ENCODE data around the gene OPCML.

OPCML gene

DNA sequence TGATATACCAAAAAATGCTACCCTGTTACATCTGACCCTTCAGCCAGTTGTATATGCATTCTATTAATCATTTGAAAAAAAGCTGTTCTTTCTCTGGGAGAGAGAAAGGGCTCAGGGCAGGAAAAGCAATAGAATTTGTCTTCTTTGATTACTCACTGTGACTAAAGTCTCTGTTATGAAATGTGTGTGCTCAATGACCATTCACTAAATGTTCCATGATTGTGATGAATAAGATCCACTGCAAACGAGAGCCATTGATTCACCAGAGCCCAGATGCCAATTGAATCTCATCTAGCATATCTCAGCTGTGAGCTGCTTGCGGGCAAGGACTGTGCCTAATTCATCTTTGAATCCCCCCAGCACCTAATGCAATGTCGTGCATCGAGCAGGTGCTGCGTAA lies 184.3 kb downstream of the OPCML start:
- DNase-seq, result no peak

DNA sequence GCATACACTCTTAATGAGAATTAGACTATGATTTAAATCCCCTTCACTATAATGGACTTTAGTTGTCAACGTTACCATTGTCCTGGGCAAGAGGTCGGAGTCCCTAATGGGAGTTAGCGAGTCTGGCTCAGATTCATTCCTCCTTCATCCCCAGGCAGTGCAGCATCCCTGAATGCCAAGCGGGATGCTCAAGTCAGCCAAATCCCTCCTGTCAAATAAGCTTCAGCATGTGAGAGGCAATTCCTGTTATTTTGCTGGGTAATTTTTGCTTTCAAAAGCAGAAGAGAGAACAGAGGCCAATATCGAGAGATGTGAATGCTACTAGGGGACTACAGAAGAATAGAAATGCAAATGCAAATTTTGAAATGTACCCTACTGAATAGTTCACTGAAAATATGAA lies 186.2 kb downstream of the OPCML start:
- no peak for DNase-seq

DNA sequence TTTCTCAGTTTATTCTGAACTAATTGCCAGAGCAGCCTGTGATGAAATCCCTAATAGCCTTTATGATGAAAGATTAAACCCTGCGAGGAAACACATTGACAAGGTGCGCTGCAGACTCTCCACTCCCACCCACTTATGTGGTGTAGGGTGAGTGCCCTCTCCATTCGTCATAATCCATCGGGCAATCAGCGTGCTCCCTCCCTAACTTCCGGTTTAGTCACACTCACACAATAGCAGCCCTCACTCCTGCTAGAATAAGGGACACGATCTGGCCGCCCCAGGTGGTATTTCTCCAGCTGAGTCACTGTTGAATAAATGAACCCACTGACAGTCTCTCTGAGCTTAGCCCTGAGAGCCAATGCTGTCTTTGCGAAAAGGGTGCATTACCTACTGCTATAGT lies 188.3 kb downstream of the OPCML start:
- DNase-seq, result no peak

DNA sequence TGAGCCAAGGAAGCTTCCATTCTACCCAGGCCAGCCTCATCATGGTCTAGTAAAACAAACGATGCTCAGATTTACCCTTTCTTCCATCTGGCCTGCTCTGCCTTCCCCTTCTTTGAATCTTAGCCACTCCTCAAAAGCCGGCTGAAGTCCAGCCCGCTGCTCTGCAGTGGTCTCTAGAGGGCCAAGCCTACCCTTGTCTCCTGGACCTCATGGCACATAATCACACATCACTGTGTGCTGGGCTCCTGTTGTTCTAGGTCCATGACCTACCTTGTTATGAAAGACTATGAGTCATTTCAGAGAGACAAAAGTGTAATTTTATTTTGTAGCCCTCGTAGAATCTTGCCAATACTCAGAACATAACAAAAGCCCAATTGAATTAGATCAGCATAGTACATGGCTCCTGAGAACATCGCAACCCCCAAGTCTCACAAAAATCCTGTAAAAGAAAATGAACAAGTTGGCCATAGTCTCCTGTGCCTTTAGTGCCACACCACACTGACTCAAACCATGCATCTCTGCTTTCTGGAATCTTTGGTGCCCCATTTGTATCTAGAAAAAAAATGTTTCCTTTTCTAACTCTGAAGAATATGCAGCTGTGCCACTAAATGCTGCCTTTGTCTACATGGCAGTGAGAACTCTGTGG lies 192.7 kb downstream of the OPCML start:
- DNase-seq, result no peak

DNA sequence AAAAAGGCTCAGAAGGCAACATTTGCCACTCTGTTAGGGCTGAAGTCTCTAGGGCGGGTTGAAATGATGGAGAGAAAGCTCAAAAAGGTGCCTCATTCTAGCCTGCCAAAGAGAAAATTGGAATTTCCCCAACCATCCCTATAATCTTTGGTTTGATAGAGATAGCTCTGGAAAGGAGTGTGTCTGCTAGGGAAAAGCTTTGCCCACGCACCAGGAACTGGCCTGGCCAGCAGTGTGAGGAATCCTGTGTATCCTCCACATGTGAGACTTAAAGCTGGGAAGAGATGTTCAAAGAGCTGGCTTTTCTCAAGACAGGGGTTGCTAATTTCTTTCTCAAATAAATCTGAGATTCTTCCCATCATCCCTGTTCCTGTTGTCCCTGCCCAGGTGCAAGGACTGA lies 193.7 kb downstream of the OPCML start:
- DNase-seq, result no peak

DNA sequence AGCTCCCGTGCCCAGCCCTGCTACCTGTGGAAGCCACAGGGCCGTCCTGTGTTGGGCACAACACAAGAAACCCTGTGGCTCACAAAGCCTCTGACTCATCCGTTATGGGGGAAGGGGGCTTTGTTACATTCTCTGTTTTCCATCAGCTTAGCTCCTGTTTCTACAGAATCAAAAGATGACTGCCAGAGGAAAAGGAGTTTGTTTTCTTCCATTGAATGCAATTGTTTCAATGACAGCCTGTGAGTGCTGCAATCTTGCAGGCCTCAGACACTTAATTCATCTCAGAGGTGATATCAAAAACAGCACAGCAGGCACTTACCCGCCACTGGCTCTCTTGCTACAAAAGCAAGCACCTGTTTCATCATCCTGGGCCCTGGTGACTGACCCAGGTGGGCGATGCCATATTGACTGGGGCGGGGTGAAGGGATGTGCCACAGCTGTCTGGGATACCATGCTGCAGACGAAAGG lies 194.3 kb downstream of the OPCML start:
- no peak for DNase-seq

DNA sequence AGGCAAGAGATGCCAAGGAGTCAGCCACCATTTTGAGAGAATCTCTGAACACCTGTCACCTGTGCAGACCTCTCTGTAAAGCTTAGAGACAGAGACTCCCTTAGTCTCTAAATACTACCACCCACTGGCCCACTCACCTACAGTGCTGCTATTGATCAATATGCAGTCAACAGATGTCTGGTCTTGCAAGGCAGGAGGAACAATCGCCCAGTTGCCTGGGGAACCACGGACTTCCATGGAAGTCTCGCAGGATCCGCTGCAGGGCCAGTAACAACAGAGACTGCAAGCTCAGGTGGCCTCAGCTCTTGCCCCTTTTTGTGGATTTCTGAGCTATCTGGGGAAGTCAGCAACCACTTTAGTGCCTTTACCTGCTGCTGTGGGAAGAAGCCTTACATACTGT lies 195.1 kb downstream of the OPCML start:
- no peak for DNase-seq

DNA sequence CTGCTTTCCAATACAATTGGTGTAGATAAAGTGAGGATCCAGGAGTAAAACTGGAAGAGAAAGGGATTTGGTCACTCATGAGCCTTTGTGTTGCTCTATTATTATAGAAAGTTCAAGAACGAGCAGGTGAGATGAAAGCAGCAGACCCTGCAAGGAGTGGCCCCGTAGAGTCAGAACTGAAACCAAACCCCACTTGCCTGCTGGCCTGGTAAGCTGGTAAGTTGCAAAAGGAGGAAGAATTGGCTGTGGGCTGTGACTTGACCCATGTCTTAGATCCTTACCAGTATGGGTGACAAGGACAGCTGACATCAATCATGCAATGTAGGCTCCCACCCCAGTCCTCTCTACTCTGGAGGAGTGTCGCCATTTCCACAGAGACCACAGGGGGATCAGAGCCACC lies 201.3 kb downstream of the OPCML start:
- no peak for DNase-seq

DNA sequence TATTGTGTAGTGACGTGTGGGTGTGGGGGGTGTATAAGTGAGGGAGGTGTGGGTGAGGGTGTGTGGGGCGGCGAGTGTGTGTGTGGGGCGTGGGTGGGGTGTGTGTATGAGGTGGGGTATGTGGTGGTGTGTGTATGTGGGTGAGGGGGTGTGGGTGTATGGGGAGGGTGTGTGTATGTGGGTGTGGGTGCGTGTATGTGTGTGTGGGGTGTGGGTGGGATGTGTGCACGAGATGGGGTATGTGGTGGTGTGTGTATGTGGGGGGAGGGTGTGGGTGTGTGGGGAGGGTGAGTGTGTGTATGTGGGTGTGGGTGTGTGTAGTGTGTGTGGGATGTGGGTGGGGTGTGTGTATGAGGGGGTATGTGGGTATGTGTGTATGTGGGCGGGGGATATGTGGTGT lies 205.5 kb downstream of the OPCML start:
- DNase-seq, result no peak

DNA sequence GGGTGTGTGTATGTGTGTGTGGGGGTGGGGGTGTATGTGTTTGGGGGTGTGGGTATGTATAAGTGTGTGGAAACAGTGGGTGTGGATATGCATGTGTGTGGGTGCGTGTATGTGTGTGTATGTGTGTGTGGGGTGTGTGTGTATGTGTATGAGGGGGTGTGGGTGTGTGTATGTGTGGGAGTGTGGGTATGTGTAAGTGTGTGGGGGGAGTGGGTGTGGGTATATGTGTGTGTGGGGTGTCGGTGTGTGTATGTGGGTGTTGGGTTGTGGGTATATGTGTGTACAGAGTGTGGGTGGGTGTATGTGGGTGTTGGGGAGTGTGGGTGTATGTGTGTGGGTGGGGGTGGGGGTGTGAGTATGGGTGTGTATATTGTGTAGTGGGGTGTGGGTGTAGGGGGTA lies 206.0 kb downstream of the OPCML start:
- no peak for DNase-seq

DNA sequence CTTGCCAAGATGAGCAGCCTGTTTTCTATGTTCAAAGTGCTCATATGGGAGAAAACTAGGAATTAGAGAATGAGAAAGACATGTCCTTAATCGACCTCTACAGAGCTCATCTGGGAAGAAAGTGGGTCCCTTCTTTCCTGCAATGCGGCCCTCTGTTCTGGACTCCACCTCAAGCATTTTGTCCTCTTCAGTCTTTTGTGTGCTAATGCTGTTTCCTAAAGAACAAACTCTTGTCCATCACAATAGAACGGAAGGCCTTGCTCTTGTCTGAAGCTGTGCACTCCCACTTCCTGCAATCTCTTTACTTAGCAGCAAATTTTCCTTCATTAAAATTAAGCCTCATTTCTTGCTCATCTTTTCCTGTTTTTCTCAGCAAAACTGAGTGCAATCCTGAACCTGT lies 206.6 kb downstream of the OPCML start:
- DNase-seq, result no peak

DNA sequence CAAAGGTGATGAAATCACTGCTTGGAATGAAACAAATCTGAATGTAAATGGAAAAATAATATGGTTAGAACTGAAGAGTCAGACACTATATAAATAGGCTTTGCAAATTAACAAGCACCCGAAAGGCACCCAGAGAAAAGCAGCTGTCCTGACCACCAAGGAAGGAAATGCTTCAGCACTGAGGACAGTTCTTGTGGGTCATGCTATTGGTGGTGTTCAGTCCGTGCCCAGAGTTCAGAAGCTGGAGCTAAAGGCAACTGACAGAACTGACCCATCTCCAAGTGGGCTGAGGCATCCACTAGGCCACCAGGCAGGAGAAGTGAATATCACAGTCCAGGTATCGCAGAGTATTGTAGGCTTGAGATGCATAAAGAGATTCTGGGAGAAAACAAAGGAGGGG lies 208.9 kb downstream of the OPCML start:
- no peak for DNase-seq

DNA sequence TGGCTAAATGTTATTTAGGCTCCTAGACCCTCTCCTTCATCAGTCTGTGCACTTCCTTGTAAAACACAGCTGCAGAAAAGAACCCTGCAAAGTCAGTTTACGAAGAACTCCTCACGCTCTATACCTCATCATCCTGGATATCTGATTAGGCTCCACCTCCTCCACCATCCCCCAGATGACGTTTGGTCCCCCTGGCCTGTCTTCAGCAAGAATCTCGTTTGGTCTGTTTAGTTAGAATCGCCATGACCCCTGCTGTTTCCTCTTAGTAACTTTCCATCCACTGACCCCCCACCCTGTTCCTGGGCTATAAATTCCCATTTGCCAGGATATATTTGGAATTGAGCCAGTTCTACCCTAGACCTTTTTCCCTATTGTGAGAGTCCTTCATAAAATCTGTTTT lies 214.1 kb downstream of the OPCML start:
- DNase-seq, result no peak

DNA sequence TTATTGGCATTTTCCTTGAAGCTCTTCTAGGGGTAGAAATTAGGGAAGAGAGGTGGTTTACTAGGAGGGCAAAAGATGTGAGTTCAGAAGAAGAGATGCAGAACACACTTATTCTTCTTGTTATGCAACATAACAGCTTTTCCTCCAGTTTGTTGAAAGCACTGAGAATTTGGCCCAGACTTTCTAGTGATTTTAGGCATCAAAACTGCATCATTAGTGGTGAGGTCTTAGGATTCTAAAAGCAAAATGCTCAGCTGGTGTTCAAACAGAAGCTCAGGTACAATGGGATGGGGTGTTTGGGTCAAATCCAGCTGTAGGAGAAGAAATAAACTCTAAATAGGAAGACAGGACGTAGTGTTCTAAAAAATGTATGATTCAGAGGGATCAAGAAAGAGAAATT lies 221.1 kb downstream of the OPCML start:
- no peak for DNase-seq

DNA sequence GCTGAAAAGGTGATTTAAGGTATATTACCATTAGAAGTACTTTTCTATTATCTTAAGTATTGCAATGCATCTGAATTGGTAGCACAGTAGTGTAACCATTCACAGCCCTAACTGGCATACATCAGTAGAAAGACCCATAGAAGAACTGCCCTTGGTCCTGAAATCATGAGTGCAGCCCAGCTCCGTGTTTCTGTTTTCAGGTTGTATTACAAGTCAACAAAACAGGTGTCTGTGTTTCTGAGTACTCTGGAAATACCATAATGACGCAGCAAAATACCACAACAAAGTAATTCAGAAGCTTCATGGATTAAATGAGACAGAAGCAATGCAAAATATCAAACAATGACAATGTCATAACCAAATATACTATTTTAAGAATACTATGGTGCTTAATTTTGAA lies 226.3 kb downstream of the OPCML start:
- no peak for DNase-seq

DNA sequence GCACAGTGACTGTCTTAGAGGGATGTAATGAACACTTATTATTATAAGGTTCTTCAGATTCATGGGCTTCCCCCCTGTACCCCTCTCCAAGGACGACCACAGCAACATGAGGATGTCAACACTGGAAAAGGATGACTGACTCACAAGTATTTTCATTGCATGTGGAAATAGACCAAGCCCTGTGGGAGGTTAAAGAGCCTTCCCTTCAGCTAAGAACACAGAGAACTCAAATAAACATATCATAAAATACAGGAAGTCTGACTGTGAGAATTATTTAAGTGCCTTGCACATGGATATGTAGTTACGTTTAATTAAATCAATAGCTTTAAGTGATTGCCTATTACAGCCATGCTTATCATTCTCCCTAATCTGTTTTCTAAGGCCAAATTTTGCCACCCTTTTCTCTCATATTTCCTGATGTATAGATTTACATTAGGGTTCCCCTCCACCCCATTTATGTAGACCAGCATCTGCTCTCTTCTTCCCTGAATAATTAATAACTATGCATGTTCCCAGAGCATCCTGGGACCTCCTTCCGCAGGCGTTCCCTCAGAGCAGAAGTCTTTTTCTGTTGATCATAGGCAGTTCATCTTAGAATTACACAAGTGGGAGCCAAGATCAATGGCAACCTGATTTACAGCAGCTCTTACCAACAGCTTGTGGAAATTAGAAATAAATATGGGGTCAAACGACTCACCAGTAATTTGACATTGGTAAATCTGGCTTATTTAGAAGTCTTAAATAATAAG lies 226.9 kb downstream of the OPCML start:
- DNase-seq, result no peak

DNA sequence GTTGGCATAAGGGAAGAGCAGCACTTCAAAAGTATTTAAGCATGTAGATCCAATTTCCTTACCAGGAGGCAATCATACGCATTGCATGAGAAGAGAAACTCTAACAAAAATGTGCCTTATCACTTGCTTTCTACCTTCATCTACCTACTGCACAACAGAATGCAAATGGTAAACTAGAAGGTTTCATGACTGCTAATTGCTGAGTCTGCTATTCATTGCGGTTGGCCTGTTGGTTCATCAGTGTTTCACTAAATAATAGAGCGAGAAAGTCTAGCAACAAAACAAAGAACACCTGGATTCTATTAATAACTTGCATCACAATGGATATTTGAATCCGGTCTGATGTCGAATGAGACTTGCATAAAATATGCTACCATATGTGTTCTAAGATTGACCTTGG lies 229.0 kb downstream of the OPCML start:
- DNase-seq, result no peak

DNA sequence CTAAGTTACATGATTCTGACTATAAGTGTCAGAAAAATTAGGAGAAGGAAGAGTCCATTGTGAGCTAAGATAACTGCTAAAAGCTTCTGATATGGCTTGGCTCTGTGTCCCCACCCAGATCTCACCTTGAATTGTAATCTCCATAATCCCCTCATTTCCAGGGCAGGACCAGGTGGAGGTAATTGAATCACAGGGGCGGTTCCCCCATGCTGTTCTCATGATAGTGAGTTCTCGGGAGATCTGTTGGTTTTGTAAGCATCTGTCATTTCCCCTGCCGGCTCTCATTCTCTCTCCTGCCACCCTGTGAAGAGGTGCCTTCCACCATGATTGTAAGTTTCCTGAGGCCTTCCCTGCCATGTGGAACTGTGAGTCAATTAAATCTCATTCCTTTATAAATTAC lies 230.2 kb downstream of the OPCML start:
- no peak for DNase-seq

DNA sequence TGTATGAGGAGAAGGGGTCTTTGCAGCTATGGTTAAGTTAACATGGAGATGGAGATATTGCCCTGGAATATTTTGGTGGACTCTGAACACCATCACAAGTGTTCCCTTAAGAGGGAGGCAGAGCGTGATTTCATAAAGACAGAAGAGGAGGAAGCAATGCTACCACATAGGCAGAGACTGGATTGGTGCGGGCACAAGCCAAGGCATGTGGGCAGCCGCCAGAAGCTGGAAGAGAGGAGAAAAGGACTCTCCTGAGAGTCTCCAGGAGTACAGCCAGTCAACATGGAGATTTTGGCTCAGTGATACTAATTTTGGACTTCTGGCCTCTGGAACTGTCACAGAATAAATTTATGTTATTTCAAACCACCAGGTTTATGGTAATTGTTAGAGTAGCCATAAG lies 231.6 kb downstream of the OPCML start:
- no peak for DNase-seq

DNA sequence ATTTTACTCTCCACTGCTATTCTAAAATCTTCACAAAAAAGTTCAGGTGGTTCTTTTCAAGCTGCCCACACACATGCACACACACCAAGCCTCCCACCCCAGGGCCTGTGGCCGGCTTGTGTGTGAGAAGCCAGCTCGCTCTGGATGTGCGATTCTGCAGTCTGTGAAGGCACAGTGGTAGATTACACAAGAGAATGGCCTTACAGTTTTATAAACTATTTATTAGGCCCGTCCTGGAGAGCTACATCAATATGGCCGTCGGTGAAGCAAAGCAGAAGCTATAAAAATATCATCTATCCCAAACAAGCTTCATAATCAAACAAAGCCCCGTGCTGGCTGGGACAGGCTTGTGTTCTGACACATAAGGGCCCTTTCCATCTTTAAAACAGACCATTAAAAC lies 240.5 kb downstream of the OPCML start:
- DNase-seq, result no peak

DNA sequence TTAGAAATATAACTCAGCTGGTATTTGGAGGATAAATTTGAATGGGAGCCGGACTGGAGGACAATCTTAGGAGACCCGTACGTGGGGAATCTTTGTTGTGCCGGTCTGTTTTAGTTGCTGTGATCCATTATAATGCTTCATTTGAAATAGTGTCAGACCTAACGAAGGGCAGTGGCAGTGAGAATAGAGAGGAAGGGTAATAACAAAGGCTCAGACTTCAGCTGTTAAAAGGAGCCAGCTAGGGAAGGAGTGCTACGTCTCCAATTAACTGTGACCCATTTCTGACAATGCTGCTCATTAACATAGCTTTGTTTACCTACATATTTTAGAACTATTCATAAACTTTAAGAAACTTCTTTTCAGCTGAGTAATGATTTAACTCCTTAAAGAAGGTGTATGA lies 246.9 kb downstream of the OPCML start:
- no peak for DNase-seq

DNA sequence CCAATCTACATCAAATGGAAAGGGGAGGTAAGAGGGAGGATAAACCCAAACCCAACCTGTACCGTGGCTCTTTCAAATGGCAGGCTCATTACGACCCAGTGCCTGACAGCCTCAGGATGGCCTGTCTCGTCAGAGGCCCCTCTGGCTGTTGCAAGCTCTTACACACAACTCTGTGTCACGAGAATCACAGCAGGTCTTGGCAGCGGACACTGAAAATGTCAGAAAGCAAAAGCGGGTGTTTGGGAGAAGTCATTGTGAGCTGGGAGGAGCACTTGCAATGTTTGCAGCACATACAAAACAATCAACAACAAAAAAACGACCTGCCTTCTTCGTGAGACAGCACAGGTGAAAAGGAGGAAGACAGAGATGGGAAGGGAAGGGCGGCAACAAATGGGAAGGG lies 248.1 kb downstream of the OPCML start:
- DNase-seq, result no peak

DNA sequence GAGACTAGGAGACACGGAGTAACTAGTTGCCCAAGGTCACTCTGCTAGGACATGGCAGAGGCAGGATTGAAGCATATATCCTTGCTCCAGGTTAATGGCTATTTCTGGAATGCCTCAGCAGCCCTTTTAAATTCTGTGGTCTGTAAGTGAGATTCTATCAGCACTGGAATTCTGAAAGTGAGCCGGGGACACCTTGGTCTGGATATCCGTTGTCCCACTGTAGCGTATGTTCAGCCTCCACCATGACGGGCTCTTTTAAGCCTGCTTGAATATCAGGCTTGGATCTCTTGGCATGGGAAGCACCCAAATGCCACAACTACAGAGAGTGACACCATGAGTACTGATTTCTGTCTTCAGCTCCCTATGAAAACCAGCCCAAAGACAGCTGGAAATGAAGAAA lies 254.4 kb downstream of the OPCML start:
- DNase-seq, result no peak

DNA sequence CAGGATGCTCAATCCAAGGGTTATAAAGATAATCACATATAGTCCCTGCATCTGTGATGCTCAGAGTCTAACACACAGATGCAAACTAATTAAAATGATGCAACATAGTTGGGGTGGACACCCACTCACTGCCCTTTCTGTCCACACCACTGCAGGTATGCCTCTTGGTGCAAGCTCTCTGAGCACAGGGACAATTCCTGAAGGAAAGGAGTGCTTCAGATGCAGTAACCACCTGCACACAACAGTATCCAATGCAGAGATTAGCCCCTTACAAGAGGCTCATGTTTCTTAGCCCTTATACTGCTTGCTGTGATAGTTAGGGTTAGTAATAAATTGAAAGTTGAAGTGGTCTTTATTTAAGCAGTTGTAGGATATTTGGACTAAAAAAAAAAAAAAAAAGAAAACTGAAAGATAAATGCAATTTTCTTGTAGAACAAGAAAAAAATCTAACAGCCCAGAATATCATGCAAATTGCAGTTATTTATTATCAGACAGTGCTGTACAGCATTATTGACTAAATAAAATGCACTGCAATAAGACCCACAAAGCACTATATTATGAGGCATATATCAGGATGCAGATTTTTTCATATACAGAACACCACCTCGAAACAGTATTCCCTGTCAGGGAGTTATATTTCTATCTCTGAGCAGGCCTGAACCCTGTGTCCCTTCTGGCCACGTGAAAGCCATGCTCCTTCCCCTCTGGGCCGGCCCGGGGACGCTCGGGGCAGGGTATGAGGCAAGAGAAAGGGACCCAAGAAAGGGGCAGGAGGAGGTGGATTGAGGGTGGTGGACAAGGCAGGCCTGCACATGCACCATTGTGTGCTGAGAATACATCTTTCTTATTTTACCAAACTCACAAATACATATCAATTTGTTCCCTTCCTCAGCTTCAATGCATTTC lies 260.2 kb downstream of the OPCML start:
- DNase-seq, result no peak
